K562 (cell line): ENCODE measurements around the gene GPC1. TPM values are rescaled to one million over a fixed set of nuclear protein-coding genes. Genes with fewer than 3 reads are reported as not detected.

Experiments used
- KLF10 ChIP-seq: fragments of 250-450 bp; sonication (Bioruptor Pico); IDR thresholded peaks from 2 replicates; pipeline ENCODE4 v1.6.1; 2021; ENCODE audit warnings: matching md5 sums
- polyA plus RNA-seq, 8 experiments: library from polyadenylated mRNA; depleted of rRNA in 4 of 8; stranded (reverse) in 5 of 8; unstranded in 3 of 8; fragments of >200 nt; fragmentation: Nextera tagmentation in 2 of 8; fragmentation: Illumina TruSeq in 1 of 8; extraction: Ambion mirVana in 2 of 8; extraction: Trizol in 1 of 8; gene quantifications; 2 replicates each; pipeline versions ENCODE4 v1.2.1 to v1.2.3, GENCODE V29; 2011 to 2014; ENCODE audit warnings: inconsistent platforms in 1 of 8, missing spikeins in 1 of 8
- total RNA-seq, 7 experiments: library from RNA; depleted of rRNA in 6 of 7; stranded (reverse); fragments of >200 nt in 6 of 7; fragmentation: Illumina TruSeq in 2 of 7; extraction: Trizol in 2 of 7; gene quantifications; 2 replicates each; pipeline versions ENCODE4 v1.2.1 to v1.2.3, GENCODE V29; 2011 to 2021; ENCODE audit warnings: low replicate concordance in 1 of 7
- TF ChIP-seq, protein P1 (sequence below), 2 experiments: fragments of 450-650 bp in 1 of 2; sonication (generic) in 1 of 2; formaldehyde crosslinking in 1 of 2; IDR thresholded peaks; 2 replicates each; pipeline versions ENCODE4 v1.7.1 to v1.9.0; 2016 to 2022; ENCODE audit warnings: inconsistent platforms in 1 of 2, mild to moderate bottlenecking in 1 of 2, missing genetic modification reagents in 1 of 2

Gene GPC1
- total and polyA plus RNA-seq, 9 of the 15 experiments (the other 6 are each of a cell fraction or from before 2014, with no cell fraction given) = 0.07 to 0.82 (median 0.14) TPM; not detected in 3

DNA sequence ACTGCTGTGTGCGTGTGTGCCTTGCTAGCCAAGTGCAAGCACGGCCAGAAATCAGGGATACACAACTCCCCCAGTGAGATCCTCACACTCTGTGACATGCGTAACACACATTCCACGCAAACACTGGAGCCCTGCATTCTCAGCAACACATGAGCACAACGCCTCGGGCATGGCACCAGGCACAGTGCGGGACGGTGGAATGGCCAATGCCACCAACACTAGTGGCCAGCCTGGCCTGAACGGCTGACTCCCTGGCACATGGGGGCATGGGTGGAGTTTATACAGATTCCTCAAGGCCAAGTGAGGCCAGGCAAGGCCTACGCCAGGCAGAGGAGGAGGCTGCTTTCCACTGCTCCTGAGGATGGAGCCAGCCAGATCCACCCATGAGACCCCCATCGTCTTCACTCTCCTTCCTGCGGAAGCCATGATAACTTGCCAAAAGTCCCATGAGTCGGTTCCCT lies 66.1 kb downstream of the GPC1 start (continued):
- TF ChIP-seq, protein P1, sequence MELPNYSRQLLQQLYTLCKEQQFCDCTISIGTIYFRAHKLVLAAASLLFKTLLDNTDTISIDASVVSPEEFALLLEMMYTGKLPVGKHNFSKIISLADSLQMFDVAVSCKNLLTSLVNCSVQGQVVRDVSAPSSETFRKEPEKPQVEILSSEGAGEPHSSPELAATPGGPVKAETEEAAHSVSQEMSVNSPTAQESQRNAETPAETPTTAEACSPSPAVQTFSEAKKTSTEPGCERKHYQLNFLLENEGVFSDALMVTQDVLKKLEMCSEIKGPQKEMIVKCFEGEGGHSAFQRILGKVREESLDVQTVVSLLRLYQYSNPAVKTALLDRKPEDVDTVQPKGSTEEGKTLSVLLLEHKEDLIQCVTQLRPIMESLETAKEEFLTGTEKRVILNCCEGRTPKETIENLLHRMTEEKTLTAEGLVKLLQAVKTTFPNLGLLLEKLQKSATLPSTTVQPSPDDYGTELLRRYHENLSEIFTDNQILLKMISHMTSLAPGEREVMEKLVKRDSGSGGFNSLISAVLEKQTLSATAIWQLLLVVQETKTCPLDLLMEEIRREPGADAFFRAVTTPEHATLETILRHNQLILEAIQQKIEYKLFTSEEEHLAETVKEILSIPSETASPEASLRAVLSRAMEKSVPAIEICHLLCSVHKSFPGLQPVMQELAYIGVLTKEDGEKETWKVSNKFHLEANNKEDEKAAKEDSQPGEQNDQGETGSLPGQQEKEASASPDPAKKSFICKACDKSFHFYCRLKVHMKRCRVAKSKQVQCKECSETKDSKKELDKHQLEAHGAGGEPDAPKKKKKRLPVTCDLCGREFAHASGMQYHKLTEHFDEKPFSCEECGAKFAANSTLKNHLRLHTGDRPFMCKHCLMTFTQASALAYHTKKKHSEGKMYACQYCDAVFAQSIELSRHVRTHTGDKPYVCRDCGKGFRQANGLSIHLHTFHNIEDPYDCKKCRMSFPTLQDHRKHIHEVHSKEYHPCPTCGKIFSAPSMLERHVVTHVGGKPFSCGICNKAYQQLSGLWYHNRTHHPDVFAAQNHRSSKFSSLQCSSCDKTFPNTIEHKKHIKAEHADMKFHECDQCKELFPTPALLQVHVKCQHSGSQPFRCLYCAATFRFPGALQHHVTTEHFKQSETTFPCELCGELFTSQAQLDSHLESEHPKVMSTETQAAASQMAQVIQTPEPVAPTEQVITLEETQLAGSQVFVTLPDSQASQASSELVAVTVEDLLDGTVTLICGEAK (IDR thresholded peaks at IDR 0.05) = no peak
- TF ChIP-seq, protein P1 (CRISPR knock-in tag; IDR thresholded peaks at IDR 0.05) = no peak
- TF ChIP-seq KLF10 = no peak
